ENCODE data around the gene KTN1.

Gene KTN1

GRCh38 chr14:55705651-55706364 is 125.8 kb downstream of the KTN1 start:
- no peaks in the 10 kb centered on the region for H3K9me3 Mint-ChIP-seq

GRCh38 chr14:55706365-55706684 is 126.3 kb downstream of the KTN1 start:
- TF ChIP-seq CTCF (IDR thresholded peaks at IDR 0.05; ENCODE audit: unreplicated experiment in 3 of 3) = no peak
- no peak overlapping the region for H3K4me3 Mint-ChIP-seq
- peak overlapping the region in 1 of 3 experiments; percentile 12 for H3K27ac Mint-ChIP-seq
- peaks cover 7% of the 10 kb centered on the region for H3K36me3 Mint-ChIP-seq (ENCODE audit: low read depth)
- H3K9me3 Mint-ChIP-seq = no peaks in the 10 kb centered on the region
- no peaks in the 10 kb centered on the region for H3K27me3 Mint-ChIP-seq (ENCODE audit: low read depth)
- peaks cover 4% of the 10 kb centered on the region for H3K4me1 Mint-ChIP-seq

More at GRCh38 chr14:55705651-55706364, 125.8 kb downstream of the KTN1 start:
- Mint-ChIP-seq H3K36me3 (ENCODE audit: low read depth) (peaks cover 10% of the 10 kb centered on the region), H3K27me3 (ENCODE audit: low read depth) (no peaks in the 10 kb centered on the region), H3K4me1 (no peaks in the 10 kb centered on the region), H3K4me3 (no peak overlapping the region), H3K27ac (peak overlapping the region in 1 of 3 experiments; percentile 12)
- no peak for TF ChIP-seq CTCF (IDR thresholded peaks at IDR 0.05; ENCODE audit: unreplicated experiment in 3 of 3)

GRCh38 chr14:55706893-55707292 is 126.9 kb downstream of the KTN1 start:
- Mint-ChIP-seq H3K27ac (no peak overlapping the region), H3K36me3 (ENCODE audit: low read depth) (peaks cover 1% of the 10 kb centered on the region), H3K9me3 (no peaks in the 10 kb centered on the region), H3K27me3 (ENCODE audit: low read depth) (no peaks in the 10 kb centered on the region), H3K4me1 (peaks cover 5% of the 10 kb centered on the region), H3K4me3 (no peak overlapping the region)
- TF ChIP-seq CTCF (IDR thresholded peaks at IDR 0.05; ENCODE audit: unreplicated experiment in 3 of 3) = no peak

DNA sequence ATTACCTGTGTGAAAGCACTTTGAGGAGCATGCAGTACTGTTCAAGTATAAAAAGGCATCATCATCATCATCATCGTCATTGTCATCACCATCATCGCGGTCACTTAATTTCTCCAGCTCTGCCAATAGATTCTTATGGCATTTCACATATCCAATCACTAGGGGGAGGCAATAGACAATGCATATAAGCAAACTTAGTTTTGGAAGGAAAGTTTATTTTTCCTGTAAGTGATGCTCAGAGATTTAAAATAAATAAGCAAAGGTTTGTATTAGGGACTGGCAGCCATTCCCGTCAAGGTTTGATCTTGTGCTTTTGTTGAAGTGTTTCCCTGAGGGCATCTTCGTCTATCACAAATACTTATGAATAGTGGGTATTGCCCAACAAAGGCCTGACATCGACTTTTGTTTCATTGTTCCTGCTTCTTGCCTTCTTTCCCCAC is 127.4 kb downstream of the KTN1 start:
- H3K4me1 Mint-ChIP-seq = peaks cover 5% of the 10 kb centered on the region
- H3K36me3 Mint-ChIP-seq (ENCODE audit: low read depth) = no peaks in the 10 kb centered on the region
- peak; percentile 75 to 79 (median 76) for TF ChIP-seq CTCF (IDR thresholded peaks at IDR 0.05; ENCODE audit: unreplicated experiment in 3 of 3)
- H3K27me3 Mint-ChIP-seq (ENCODE audit: low read depth) = no peaks in the 10 kb centered on the region
- no peak overlapping the region for H3K4me3 Mint-ChIP-seq
- no peaks in the 10 kb centered on the region for H3K9me3 Mint-ChIP-seq
- H3K27ac Mint-ChIP-seq = no peak overlapping the region

GRCh38 chr14:55710506-55711041 is 130.6 kb downstream of the KTN1 start:
- Mint-ChIP-seq H3K9me3 (no peaks in the 10 kb centered on the region), H3K27me3 (ENCODE audit: low read depth) (no peaks in the 10 kb centered on the region), H3K4me1 (peaks cover 5% of the 10 kb centered on the region), H3K36me3 (ENCODE audit: low read depth) (no peaks in the 10 kb centered on the region), H3K4me3 (no peak overlapping the region), H3K27ac (no peak overlapping the region)
- no peak for TF ChIP-seq CTCF (IDR thresholded peaks at IDR 0.05; ENCODE audit: unreplicated experiment in 3 of 3)

Measured in nephron (organoid).